ENCODE data around the gene POLR2I.

DNA sequence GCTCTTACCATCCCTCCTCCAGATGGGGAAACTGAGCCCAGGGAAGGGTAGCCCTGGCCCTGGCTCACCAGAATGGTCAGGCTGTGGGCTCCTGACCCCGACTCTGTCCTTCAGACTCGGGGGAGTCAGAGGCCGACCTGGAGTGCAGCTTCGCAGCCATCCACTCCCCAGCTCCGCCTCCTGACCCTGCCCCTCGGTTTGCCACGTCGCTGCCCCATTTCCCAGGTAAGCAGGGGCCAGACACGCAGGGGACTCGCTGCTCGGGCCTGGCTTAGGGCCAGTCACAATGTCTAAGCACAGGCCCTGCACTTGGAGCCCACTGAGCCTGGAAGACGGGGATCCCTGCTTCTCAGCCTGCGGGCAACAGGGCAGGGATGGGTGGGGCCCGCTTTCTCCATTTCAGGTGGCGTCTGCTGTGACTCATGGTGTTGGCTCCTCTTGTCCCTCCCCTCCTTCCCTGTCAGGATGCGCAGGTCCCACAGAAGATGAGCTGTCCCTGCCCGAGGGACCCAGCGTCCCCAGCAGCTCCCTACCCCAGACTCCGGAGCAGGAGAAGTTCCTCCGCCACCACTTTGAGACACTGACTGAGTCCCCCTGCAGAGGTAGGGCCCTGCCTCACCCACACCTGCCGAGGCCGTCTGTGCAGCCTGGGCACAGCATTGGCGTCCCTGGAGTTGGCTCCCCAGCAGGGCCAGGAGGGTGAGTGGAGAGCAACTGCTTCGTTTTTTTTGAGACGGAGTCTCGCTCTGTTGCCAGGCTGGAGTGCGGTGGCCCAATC, 12.9 kb downstream of the POLR2I start:
- TF ChIP-seq CTCF (IDR thresholded peaks at IDR 0.05; ENCODE audit: low read depth, low read length, missing input control) = no peak
- TF ChIP-seq, protein P1, sequence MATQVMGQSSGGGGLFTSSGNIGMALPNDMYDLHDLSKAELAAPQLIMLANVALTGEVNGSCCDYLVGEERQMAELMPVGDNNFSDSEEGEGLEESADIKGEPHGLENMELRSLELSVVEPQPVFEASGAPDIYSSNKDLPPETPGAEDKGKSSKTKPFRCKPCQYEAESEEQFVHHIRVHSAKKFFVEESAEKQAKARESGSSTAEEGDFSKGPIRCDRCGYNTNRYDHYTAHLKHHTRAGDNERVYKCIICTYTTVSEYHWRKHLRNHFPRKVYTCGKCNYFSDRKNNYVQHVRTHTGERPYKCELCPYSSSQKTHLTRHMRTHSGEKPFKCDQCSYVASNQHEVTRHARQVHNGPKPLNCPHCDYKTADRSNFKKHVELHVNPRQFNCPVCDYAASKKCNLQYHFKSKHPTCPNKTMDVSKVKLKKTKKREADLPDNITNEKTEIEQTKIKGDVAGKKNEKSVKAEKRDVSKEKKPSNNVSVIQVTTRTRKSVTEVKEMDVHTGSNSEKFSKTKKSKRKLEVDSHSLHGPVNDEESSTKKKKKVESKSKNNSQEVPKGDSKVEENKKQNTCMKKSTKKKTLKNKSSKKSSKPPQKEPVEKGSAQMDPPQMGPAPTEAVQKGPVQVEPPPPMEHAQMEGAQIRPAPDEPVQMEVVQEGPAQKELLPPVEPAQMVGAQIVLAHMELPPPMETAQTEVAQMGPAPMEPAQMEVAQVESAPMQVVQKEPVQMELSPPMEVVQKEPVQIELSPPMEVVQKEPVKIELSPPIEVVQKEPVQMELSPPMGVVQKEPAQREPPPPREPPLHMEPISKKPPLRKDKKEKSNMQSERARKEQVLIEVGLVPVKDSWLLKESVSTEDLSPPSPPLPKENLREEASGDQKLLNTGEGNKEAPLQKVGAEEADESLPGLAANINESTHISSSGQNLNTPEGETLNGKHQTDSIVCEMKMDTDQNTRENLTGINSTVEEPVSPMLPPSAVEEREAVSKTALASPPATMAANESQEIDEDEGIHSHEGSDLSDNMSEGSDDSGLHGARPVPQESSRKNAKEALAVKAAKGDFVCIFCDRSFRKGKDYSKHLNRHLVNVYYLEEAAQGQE (IDR thresholded peaks at IDR 0.05) = no peak
- TF ChIP-seq MAX (IDR thresholded peaks at IDR 0.05) = no peak
- no peak for TF ChIP-seq ZBTB33 (IDR thresholded peaks at IDR 0.05)
- no peak for TF ChIP-seq SP1 (IDR thresholded peaks at IDR 0.05)
- TF ChIP-seq NR2F2 (IDR thresholded peaks at IDR 0.05) = no peak
- no peak for TF ChIP-seq JUND (IDR thresholded peaks at IDR 0.05)
- TF ChIP-seq YY1 (IDR thresholded peaks at IDR 0.05) = no peak
- TF ChIP-seq TAF1 (conservative IDR thresholded peaks at IDR 0.05) = no peak
- no peak for TF ChIP-seq ATF3 (IDR thresholded peaks at IDR 0.05)
- no peak for TF ChIP-seq HNF4G (IDR thresholded peaks at IDR 0.05)
- TF ChIP-seq HNF4A (conservative IDR thresholded peaks at IDR 0.05) = no peak
- TF ChIP-seq RAD21 (IDR thresholded peaks at IDR 0.05) = no peak
- TF ChIP-seq GABPA (IDR thresholded peaks at IDR 0.05 in 1 of 2, conservative IDR thresholded peaks at IDR 0.05 in 1 of 2) = no peak
